ENCODE results near the gene INSYN1.

Gene INSYN1

GRCh38 chr15:73685981-73686380 is 67.2 kb downstream of the INSYN1 start:
- DNase-seq (ENCODE audit: low read depth) = no peak
